Loucy (cell line): ENCODE data around the gene TEKT4.
"Not testable (repeated sequence)": the region's sequence is repeated elsewhere in the genome, so short reads cannot be mapped to it uniquely, and the experiment has no call there.

ENCODE experiments used
- H2AFZ ChIP-seq: fragments of 200-600 bp; sonication (generic); 2 replicates; pipeline ENCODE4 v1.6.0; 2016; ENCODE audit warnings: antibody characterized with exemption, mild to moderate bottlenecking, low read length, moderate library complexity
- H3F3A ChIP-seq: fragments of 200-600 bp; 2 replicates; pipeline ENCODE4 v1.6.0; 2016; ENCODE audit warnings: antibody characterized with exemption, low read depth, mild to moderate bottlenecking
- H3K27me3 ChIP-seq: fragments of 200-600 bp; sonication (generic); 2 replicates; pipeline ENCODE4 v1.6.1; 2014; ENCODE audit warnings: low read length, mild to moderate bottlenecking; ENCODE audit not compliant: insufficient read depth, poor library complexity, severe bottlenecking
- H3K36me3 ChIP-seq: fragments of 200-600 bp; sonication (generic); 2 replicates; pipeline ENCODE4 v1.6.1; 2016; ENCODE audit warnings: low read length; ENCODE audit not compliant: insufficient read depth
- H3K4me1 ChIP-seq: fragments of 200-600 bp; sonication (generic); 2 replicates; pipeline ENCODE4 v1.5.1; 2014; ENCODE audit warnings: low read length, mild to moderate bottlenecking; ENCODE audit not compliant: insufficient read depth, poor library complexity, severe bottlenecking
- H3K4me2 ChIP-seq: fragments of 200-600 bp; sonication (generic); 2 replicates; pipeline ENCODE4 v1.6.0; 2014; ENCODE audit warnings: antibody characterized with exemption, low read length, low read depth, mild to moderate bottlenecking; ENCODE audit not compliant: poor library complexity, severe bottlenecking
- H3K4me3 ChIP-seq: fragments of 200-600 bp; sonication (generic); 2 replicates; pipeline ENCODE4 v1.5.1; 2014; ENCODE audit warnings: low read length, mild to moderate bottlenecking, mixed read lengths; ENCODE audit not compliant: poor library complexity, severe bottlenecking
- H3K79me2 ChIP-seq: fragments of 200-600 bp; sonication (generic); 2 replicates; pipeline ENCODE4 v1.6.1; 2014; ENCODE audit warnings: low read length; ENCODE audit not compliant: insufficient read depth
- H3K9ac ChIP-seq: fragments of 200-600 bp; sonication (generic); 2 replicates; pipeline ENCODE4 v1.6.0; 2014; ENCODE audit warnings: mild to moderate bottlenecking, low read depth, low read length, moderate library complexity; ENCODE audit not compliant: poor library complexity, severe bottlenecking
- H3K9me2 ChIP-seq: fragments of 200-600 bp; sonication (generic); replicated peaks from 2 replicates; pipeline ENCODE4 v1.6.1; 2016; ENCODE audit warnings: low read depth, low read length, mixed read lengths
- H3K9me3 ChIP-seq: fragments of 200-600 bp; sonication (generic); 2 replicates; pipeline ENCODE4 v1.6.1; 2014; ENCODE audit warnings: mild to moderate bottlenecking, antibody characterized with exemption, low read length, low read depth; ENCODE audit not compliant: insufficient read depth
- H4K20me1 ChIP-seq: fragments of 200-600 bp; sonication (generic); 2 replicates; pipeline ENCODE4 v1.6.0; 2014; ENCODE audit warnings: antibody characterized with exemption, low read length, mild to moderate bottlenecking; ENCODE audit not compliant: insufficient read depth, poor library complexity, severe bottlenecking
- CTCF ChIP-seq: fragments of 200-600 bp; sonication (generic); conservative IDR thresholded peaks from 2 replicates; pipeline ENCODE4 v1.5.1; 2014; ENCODE audit warnings: mild to moderate bottlenecking, antibody characterized with exemption, low read length
- EZH2phosphoT487 ChIP-seq: fragments of 200-600 bp; IDR thresholded peaks from 2 replicates; pipeline ENCODE4 v1.6.1; 2018; ENCODE audit warnings: antibody characterized with exemption, mild to moderate bottlenecking, moderate library complexity, borderline replicate concordance

The TEKT4 gene

GRCh38 chr2:94871226-94872087, at the start of gene TEKT4:
TSS of gene TEKT4 (plus strand) at chr2:94871430. CDS start at chr2:94871580, 150 bp downstream.
- Histone ChIP-seq H2AFZ (no peak within 1 kb of the TSS), H3K27me3 (no peaks in the 10 kb centered on the region), H3K4me3 (no peak within 1 kb of the TSS), H3K9me3 (no peaks in the 10 kb centered on the region), H3K4me2 (no peak within 1 kb of the TSS), H3K9me2 (no peaks in the 10 kb centered on the region), H3K9ac (no peak within 1 kb of the TSS), H3K79me2 (no peaks in the 10 kb centered on the region), H3F3A (no peaks in the 10 kb centered on the region), H3K4me1 (no peaks in the 10 kb centered on the region), H3K36me3 (no peaks in the 10 kb centered on the region), H4K20me1 (no peaks in the 10 kb centered on the region)
- no peak for TF ChIP-seq EZH2phosphoT487
- no peak for TF ChIP-seq CTCF

- H3K79me2 ChIP-seq, H3K9ac ChIP-seq, H3K9me2 ChIP-seq, H3F3A ChIP-seq, H2AFZ ChIP-seq, H3K4me1 ChIP-seq, H3K27me3 ChIP-seq, H3K4me2 ChIP-seq, H3K9me3 ChIP-seq, H3K36me3 ChIP-seq, H4K20me1 ChIP-seq, H3K4me3 ChIP-seq: not testable (repeated sequence)
Observed at GRCh38 chr2:94839224-94839623, 32.0 kb upstream of the TEKT4 start.

GRCh38 chr2:94856856-94857255, 14.4 kb upstream of the TEKT4 start:
- not testable (repeated sequence) for H4K20me1 ChIP-seq, H3K9me2 ChIP-seq, H2AFZ ChIP-seq, H3K4me2 ChIP-seq, H3K79me2 ChIP-seq, H3F3A ChIP-seq, H3K36me3 ChIP-seq, H3K9me3 ChIP-seq, H3K4me3 ChIP-seq, H3K4me1 ChIP-seq, H3K27me3 ChIP-seq, H3K9ac ChIP-seq

GRCh38 chr2:94857367-94858162, 13.7 kb upstream of the TEKT4 start:
- H3K79me2 ChIP-seq, H3K4me1 ChIP-seq, H3K4me2 ChIP-seq, H3K9me3 ChIP-seq, H3K36me3 ChIP-seq, H2AFZ ChIP-seq, H3K4me3 ChIP-seq, H4K20me1 ChIP-seq, H3K9me2 ChIP-seq, H3K27me3 ChIP-seq, H3K9ac ChIP-seq, H3F3A ChIP-seq: not testable (repeated sequence)

GRCh38 chr2:94858163-94858888, 12.9 kb upstream of the TEKT4 start:
- H3F3A ChIP-seq, H2AFZ ChIP-seq, H3K27me3 ChIP-seq, H4K20me1 ChIP-seq, H3K4me1 ChIP-seq, H3K9ac ChIP-seq, H3K36me3 ChIP-seq, H3K9me3 ChIP-seq, H3K9me2 ChIP-seq, H3K79me2 ChIP-seq, H3K4me2 ChIP-seq, H3K4me3 ChIP-seq: not testable (repeated sequence)
